SH-SY5Y (cell line): ENCODE results near the gene DNAJC15.

ENCODE experiments used
- GATA2 ChIP-seq: IDR thresholded peaks from 2 replicates; pipeline ENCODE4 v1.6.1; 2011; ENCODE audit warnings: mild to moderate bottlenecking, low read depth, low read length
- GATA3 ChIP-seq: IDR thresholded peaks from 2 replicates; pipeline ENCODE4 v1.6.1; 2011; ENCODE audit warnings: low read depth, mild to moderate bottlenecking, low read length, moderate library complexity

GRCh38 chr13:43022934-43023288, 475 bp upstream of the DNAJC15 start:
- no peak for TF ChIP-seq GATA2
- no peak for TF ChIP-seq GATA3
